ENCODE measurements around the gene GDA.

The GDA gene

DNA sequence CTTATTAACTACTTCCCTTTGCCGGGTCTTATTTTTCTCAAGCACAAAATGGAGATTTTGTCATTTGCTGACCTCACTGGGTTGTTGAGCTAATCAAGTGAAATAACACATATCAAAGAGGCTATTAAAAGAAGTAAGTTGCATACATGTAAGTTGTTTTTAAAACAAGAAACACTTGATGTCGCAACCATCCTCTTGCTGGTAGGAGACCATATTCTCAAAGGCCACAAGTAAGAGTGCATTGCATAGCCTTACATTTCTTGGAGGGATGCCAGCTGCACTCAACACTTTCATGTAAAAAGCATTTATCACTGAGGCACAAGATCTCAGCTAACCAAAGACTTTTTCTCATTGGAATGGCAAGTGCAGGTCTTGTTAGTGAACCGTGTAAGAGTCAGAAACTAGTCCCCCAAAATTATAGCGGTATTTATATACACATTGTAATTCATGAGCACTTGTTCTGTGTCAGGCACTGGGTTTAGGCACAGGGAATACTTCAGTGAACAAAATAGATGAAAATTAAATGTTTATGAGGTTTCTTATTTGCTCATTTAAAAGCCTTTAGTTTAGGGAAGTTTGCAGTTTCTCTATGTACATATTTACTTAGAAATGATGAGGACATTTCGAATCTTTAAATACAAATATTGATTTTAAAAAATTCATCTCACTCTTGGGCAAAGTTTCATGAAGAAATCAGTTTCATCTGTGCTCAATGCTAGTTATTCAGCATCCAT, 143.8 kb downstream of the GDA start:
- Histone ChIP-seq H3K4me1 (ENCODE audit: low read length) (peaks cover 37% of the 10 kb centered on the region), H4K20me1 (ENCODE audit: insufficient read depth, low read length) (no peaks in the 10 kb centered on the region), H2AFZ (ENCODE audit: low read depth, low read length) (no peak overlapping the region), H3K4me2 (ENCODE audit: low read length) (peak overlapping the region; percentile 34), H3K27me3 (ENCODE audit: low read depth, low read length) (no peaks in the 10 kb centered on the region), H3K27ac (ENCODE audit: low read length) (no peak overlapping the region), H3K79me2 (ENCODE audit: low read length) (no peaks in the 10 kb centered on the region), H3K4me3 (ENCODE audit: low read length) (no peak overlapping the region; the same call in 1 of the 2 replicates), H3K9ac (ENCODE audit: low read length) (no peak overlapping the region), H3K9me3 (ENCODE audit: insufficient read depth, low read length) (no peaks in the 10 kb centered on the region), H3K36me3 (replicated peaks; ENCODE audit: low read depth, low read length) (no peaks in the 10 kb centered on the region)
- TF ChIP-seq EZH2phosphoT487 (IDR thresholded peaks at IDR 0.05; ENCODE audit: low read depth) (no peak), CTCF (IDR thresholded peaks at IDR 0.05; ENCODE audit: low read depth, low read length) (peak; percentile 11; the same call in 1 of the 2 replicates)

DNA sequence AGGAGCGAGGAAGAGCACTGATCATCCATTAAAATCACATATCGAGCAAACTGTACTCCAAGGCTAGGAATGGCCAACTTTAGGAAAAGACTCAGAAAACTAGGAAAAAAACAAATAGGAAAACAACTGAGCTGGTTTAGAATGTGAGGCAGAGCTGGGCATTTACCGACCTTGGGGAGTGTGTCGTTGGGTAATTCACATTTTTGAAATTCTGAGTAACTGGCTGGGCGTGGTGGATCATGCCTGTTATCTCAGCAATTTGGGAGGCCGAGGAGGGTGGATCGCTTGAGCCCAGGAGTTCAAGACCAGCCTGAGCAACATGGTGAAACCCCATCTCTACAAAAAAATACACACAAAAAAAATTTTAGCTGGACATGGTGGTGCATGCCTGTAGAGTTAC, 145.7 kb downstream of the GDA start:
- Histone ChIP-seq H3K79me2 (ENCODE audit: low read length) (no peaks in the 10 kb centered on the region), H3K9ac (ENCODE audit: low read length) (0 out of 2 replicates have a peak overlapping the region, but pooled peaks have one; percentile 12), H3K36me3 (replicated peaks; ENCODE audit: low read depth, low read length) (no peaks in the 10 kb centered on the region), H3K27ac (ENCODE audit: low read length) (peak overlapping the region; percentile 9; the same call in 1 of the 2 replicates), H3K9me3 (ENCODE audit: insufficient read depth, low read length) (no peaks in the 10 kb centered on the region), H3K4me1 (ENCODE audit: low read length) (peaks cover 37% of the 10 kb centered on the region), H4K20me1 (ENCODE audit: insufficient read depth, low read length) (no peaks in the 10 kb centered on the region), H3K4me3 (ENCODE audit: low read length) (peak overlapping the region; percentile 20), H3K27me3 (ENCODE audit: low read depth, low read length) (no peaks in the 10 kb centered on the region), H2AFZ (ENCODE audit: low read depth, low read length) (no peak overlapping the region), H3K4me2 (ENCODE audit: low read length) (peak overlapping the region; percentile 50)
- TF ChIP-seq CTCF (IDR thresholded peaks at IDR 0.05; ENCODE audit: low read depth, low read length) (no peak), EZH2phosphoT487 (IDR thresholded peaks at IDR 0.05; ENCODE audit: low read depth) (no peak)

DNA sequence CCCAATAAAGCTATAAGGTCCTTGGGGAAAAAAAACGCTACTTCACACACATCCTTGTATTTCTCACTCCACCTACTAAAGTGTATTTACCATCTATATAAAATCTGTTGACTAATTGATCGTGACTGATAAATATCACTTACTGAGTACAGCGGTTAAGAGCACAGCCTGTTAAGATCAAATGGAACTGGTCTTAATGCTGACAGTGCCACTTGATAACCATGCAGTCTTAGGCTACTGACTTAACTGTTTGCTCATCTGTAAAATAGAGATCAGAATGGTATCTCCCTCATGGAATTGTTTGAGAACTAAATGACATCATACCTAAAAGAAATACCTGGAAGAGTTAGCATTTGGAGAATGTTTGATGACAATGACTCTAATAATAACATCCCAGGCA, 148.3 kb downstream of the GDA start:
- Histone ChIP-seq H4K20me1 (ENCODE audit: insufficient read depth, low read length) (no peaks in the 10 kb centered on the region), H3K79me2 (ENCODE audit: low read length) (no peaks in the 10 kb centered on the region), H3K4me2 (ENCODE audit: low read length) (no peak overlapping the region), H2AFZ (ENCODE audit: low read depth, low read length) (no peak overlapping the region), H3K27ac (ENCODE audit: low read length) (no peak overlapping the region), H3K4me3 (ENCODE audit: low read length) (no peak overlapping the region), H3K9ac (ENCODE audit: low read length) (no peak overlapping the region), H3K27me3 (ENCODE audit: low read depth, low read length) (no peaks in the 10 kb centered on the region), H3K9me3 (ENCODE audit: insufficient read depth, low read length) (no peaks in the 10 kb centered on the region), H3K36me3 (replicated peaks; ENCODE audit: low read depth, low read length) (no peaks in the 10 kb centered on the region), H3K4me1 (ENCODE audit: low read length) (peaks cover 50% of the 10 kb centered on the region)
- TF ChIP-seq EZH2phosphoT487 (IDR thresholded peaks at IDR 0.05; ENCODE audit: low read depth) (no peak), CTCF (IDR thresholded peaks at IDR 0.05; ENCODE audit: low read depth, low read length) (no peak)

DNA sequence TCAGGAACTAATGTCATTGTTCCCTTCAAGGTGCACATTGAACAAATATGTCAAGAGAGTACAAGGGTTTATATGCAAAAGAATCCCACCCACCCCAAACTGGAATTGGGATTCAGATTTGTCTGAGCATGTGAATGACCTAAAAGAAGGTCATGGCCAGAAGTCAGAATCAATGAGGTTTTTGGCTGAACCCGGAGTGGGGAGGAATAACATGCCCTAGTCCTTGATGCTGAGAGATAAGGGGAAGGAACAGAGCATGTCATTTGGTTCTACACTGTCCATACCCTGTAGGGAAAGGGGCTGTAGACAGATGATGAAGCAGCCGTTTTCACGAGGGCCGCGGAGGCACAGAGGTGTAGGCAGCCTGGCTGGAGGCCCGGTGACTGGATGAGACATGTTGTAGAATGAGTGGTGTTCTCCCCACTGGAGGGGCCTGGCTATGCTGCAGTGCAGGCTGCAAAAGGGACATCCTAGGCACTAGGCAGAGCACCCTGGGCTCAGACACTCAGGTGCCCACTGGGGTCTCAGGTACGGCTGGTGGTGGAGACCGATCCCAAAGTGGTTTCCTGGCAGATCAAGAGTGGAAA, 149.9 kb downstream of the GDA start:
- no peaks in the 10 kb centered on the region for H3K9me3 ChIP-seq (ENCODE audit: insufficient read depth, low read length)
- H4K20me1 ChIP-seq (ENCODE audit: insufficient read depth, low read length), result no peaks in the 10 kb centered on the region
- no peaks in the 10 kb centered on the region for H3K27me3 ChIP-seq (ENCODE audit: low read depth, low read length)
- no peak for TF ChIP-seq CTCF (IDR thresholded peaks at IDR 0.05; ENCODE audit: low read depth, low read length)
- no peaks in the 10 kb centered on the region for H3K36me3 ChIP-seq (replicated peaks; ENCODE audit: low read depth, low read length)
- H3K4me2 ChIP-seq (ENCODE audit: low read length), result no peak overlapping the region
- H3K4me1 ChIP-seq (ENCODE audit: low read length), result peaks cover 34% of the 10 kb centered on the region
- H2AFZ ChIP-seq (ENCODE audit: low read depth, low read length), result no peak overlapping the region
- H3K27ac ChIP-seq (ENCODE audit: low read length), result no peak overlapping the region
- H3K79me2 ChIP-seq (ENCODE audit: low read length), result no peaks in the 10 kb centered on the region
- no peak overlapping the region for H3K4me3 ChIP-seq (ENCODE audit: low read length)
- H3K9ac ChIP-seq (ENCODE audit: low read length), result no peak overlapping the region
